ENCODE results near the gene VRK1.

DNA sequence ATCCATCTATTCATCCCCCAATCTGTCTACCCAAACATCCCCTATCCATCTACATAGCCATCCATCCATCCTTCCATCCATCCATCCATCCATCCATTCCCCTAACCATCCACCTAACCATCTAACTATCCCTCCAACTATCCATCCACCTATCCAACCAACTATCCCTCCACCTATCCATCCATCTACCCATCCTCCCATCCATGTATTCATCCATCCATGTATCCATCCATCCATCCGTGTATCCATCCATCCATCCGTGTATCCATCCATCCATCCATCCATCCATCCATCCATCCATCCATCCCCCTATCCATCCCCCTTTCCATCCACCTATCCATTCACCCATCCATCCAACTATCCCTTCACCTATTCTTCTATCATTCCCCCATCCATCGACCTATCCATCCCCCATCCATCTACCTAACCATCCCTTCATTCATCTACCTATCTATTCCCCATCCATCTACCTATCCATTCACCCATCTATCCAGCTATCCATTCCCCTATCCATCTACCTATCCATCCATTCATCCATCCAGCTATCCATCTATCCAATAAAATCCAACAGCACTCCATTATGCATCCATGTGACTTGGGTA lies 131.7 kb downstream of the VRK1 start:
- TF ChIP-seq CTCF (conservative IDR thresholded peaks at IDR 0.05; ENCODE audit: low read depth, low read length) (no peak), EZH2 (IDR thresholded peaks at IDR 0.05; ENCODE audit: low read length, unreplicated experiment) (no peak), EZH2phosphoT487 (IDR thresholded peaks at IDR 0.05; ENCODE audit: borderline replicate concordance, low read length) (no peak)

All from PC-3 (cell line).